ENCODE results near the gene S100A11.

Gene S100A11

GRCh38 chr1:152048416-152049009 is 11.7 kb upstream of the S100A11 start:
- no peaks in the 10 kb centered on the region for H3K9me3 Mint-ChIP-seq (ENCODE audit: low read depth)

DNA sequence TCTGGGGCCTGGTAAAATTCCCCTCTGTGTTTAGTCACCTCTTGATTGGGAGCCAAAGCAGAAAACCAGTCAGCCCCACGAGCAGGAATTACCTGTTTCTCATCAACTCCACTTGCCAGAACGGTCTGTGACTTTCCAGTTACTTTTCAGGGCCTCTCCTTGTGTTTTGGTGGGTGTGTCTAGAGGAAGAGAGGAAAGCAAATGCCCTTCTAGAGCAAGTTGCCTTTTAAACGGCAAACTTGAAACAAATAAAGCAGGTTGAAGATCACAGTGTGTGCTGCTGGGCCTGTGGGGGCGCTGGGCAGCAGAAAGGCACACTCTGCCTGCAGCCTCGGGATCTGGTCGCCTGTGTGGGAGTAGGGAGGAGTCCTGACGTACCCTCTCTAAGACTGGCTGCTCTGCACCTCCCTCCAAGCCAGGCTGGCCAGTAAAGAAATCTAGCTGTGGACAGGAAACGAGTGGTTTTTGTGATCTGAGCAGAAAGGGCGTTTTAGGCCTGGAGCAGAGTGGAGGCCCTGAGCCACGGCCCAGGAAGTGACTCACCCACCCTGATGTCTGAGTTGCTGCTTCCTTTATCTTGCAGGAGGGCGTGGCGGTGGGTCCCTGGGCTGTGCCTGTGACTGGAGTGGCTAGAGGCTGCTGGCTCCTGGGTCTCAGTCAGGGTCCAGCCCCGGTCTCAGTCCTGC is 11.1 kb upstream of the S100A11 start:
- peak overlapping the region; percentile 98 for H3K27ac Mint-ChIP-seq
- H3K27me3 Mint-ChIP-seq: peaks cover 2% of the 10 kb centered on the region
- H3K9me3 Mint-ChIP-seq (ENCODE audit: low read depth): no peaks in the 10 kb centered on the region
- H3K4me1 Mint-ChIP-seq (ENCODE audit: low read depth): peaks cover 36% of the 10 kb centered on the region
- no peaks in the 10 kb centered on the region for H3K36me3 Mint-ChIP-seq
- peak overlapping the region; percentile 80 for H3K4me3 Mint-ChIP-seq

More at GRCh38 chr1:152048416-152049009, 11.7 kb upstream of the S100A11 start:
- peak overlapping the region; percentile 80 for H3K4me3 Mint-ChIP-seq
- H3K27me3 Mint-ChIP-seq: peaks cover 2% of the 10 kb centered on the region
- no peaks in the 10 kb centered on the region for H3K36me3 Mint-ChIP-seq
- H3K4me1 Mint-ChIP-seq (ENCODE audit: low read depth): peaks cover 36% of the 10 kb centered on the region
- H3K27ac Mint-ChIP-seq: peak overlapping the region; percentile 98

DNA sequence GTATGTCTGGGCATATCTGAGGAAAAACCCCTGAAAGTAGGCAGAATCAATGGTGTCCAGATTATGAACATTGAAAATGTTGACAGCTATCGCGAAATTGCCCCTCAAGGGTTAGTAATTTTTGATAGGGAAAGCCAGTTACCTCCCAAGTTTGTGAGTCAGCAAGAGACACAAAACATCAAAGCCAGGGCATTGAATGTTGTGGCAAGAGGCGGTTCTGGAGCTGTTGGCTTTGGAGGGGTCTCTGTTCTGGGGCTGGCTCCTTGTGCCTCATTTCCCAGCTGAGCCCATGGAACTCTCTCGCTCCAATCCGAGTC is 10.6 kb upstream of the S100A11 start:
- Mint-ChIP-seq H3K4me1 (ENCODE audit: low read depth) (peaks cover 34% of the 10 kb centered on the region), H3K27ac (peak overlapping the region; percentile 98), H3K4me3 (peak overlapping the region; percentile 80), H3K36me3 (no peaks in the 10 kb centered on the region), H3K27me3 (no peaks in the 10 kb centered on the region), H3K9me3 (ENCODE audit: low read depth) (no peaks in the 10 kb centered on the region)

- Mint-ChIP-seq H3K27me3 (no peaks in the 10 kb centered on the region), H3K4me3 (no peak overlapping the region), H3K27ac (no peak overlapping the region), H3K4me1 (ENCODE audit: low read depth) (peaks cover 29% of the 10 kb centered on the region), H3K9me3 (ENCODE audit: low read depth) (no peaks in the 10 kb centered on the region), H3K36me3 (no peaks in the 10 kb centered on the region)
Measured at GRCh38 chr1:152044386-152044785, 7.6 kb upstream of the S100A11 start.

DNA sequence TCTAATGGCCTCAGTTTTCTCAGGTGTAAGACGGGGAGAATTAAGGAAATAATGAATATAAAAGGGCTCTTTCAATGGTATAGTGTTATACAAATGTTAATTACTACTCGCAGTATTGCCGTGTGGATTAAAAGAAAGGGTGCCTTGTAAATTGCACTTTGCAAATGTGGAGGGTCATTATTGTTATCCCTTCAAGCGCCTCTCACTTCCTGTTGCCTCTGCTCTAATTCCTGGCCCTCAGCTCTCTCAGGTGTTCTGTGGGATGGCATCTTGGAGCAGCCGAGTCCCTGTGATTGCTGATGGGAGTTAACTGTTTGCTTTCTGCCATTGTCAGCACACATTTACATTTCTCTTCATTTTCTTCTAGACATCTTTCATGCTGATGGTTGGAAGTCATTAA is 7.1 kb upstream of the S100A11 start:
- no peaks in the 10 kb centered on the region for H3K36me3 Mint-ChIP-seq
- no peak overlapping the region for H3K27ac Mint-ChIP-seq
- H3K9me3 Mint-ChIP-seq (ENCODE audit: low read depth): no peaks in the 10 kb centered on the region
- H3K4me3 Mint-ChIP-seq: no peak overlapping the region
- H3K27me3 Mint-ChIP-seq: no peaks in the 10 kb centered on the region
- peaks cover 28% of the 10 kb centered on the region for H3K4me1 Mint-ChIP-seq (ENCODE audit: low read depth)

GRCh38 chr1:152042030-152042429 is 5.2 kb upstream of the S100A11 start:
- Mint-ChIP-seq H3K4me1 (ENCODE audit: low read depth) (peaks cover 10% of the 10 kb centered on the region), H3K4me3 (no peak overlapping the region), H3K36me3 (no peaks in the 10 kb centered on the region), H3K27me3 (no peaks in the 10 kb centered on the region), H3K9me3 (ENCODE audit: low read depth) (no peaks in the 10 kb centered on the region), H3K27ac (no peak overlapping the region)

DNA sequence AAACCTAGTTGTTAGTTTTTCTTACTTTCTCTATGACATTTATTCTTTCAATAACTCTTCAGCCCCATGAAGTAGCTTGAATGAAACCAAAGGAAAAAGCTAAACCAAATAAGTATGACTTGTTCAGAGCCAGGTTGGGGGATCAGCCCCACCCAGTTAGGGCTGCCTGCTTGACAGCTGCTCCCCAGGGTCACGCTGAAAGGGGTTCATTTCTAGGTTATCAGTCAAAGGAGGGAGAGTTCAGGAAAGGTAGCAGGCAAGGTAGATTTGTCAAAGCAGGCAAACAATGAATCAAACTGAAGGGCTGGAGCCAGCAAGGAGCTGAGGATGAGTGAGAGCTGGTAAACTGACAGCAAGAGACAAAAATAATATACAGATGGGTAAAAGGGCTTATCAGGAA is 3.1 kb upstream of the S100A11 start:
- Mint-ChIP-seq H3K36me3 (no peaks in the 10 kb centered on the region), H3K4me3 (no peak overlapping the region), H3K27me3 (no peaks in the 10 kb centered on the region), H3K4me1 (ENCODE audit: low read depth) (peaks cover 16% of the 10 kb centered on the region), H3K9me3 (ENCODE audit: low read depth) (no peaks in the 10 kb centered on the region), H3K27ac (no peak overlapping the region)

GRCh38 chr1:152039461-152039860 is 2.7 kb upstream of the S100A11 start:
- Mint-ChIP-seq H3K4me1 (ENCODE audit: low read depth) (peaks cover 19% of the 10 kb centered on the region), H3K27ac (no peak overlapping the region), H3K9me3 (ENCODE audit: low read depth) (no peaks in the 10 kb centered on the region), H3K36me3 (no peaks in the 10 kb centered on the region), H3K4me3 (no peak overlapping the region), H3K27me3 (no peaks in the 10 kb centered on the region)

DNA sequence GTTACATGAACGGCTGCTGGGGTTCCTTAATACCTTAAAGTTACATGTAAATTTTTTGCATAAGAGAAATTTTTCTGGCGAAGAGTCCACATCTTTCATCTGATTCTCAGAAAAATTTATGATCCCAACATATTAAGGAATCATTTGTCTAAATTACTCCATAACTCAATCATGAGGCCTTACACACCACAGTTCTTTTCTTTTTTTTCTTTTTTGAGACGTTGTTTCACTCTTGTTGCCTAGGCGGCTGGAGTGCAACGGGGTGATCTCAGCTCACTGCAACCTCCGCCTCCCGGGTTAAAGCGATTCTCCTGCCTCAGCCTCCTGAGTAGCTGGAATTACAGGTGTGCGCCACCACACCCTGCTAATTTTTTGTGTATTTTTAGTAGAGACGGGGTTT is 2.1 kb upstream of the S100A11 start:
- Mint-ChIP-seq H3K4me1 (ENCODE audit: low read depth) (peaks cover 24% of the 10 kb centered on the region), H3K4me3 (no peak overlapping the region), H3K36me3 (no peaks in the 10 kb centered on the region), H3K27me3 (no peaks in the 10 kb centered on the region), H3K27ac (no peak overlapping the region), H3K9me3 (ENCODE audit: low read depth) (no peaks in the 10 kb centered on the region)

- Mint-ChIP-seq H3K4me3 (peak overlapping the region; percentile 99), H3K36me3 (peaks cover 9% of the 10 kb centered on the region), H3K4me1 (ENCODE audit: low read depth) (peaks cover 42% of the 10 kb centered on the region), H3K27me3 (no peaks in the 10 kb centered on the region), H3K9me3 (ENCODE audit: low read depth) (no peaks in the 10 kb centered on the region), H3K27ac (peak overlapping the region; percentile 94)
Measured at GRCh38 chr1:152035539-152036266, 1.1 kb downstream of the S100A11 start.

GRCh38 chr1:152034654-152035538 is 1.9 kb downstream of the S100A11 start:
- Mint-ChIP-seq H3K36me3 (peaks cover 11% of the 10 kb centered on the region), H3K9me3 (ENCODE audit: low read depth) (no peaks in the 10 kb centered on the region), H3K4me3 (peak overlapping the region; percentile 99), H3K4me1 (ENCODE audit: low read depth) (peaks cover 44% of the 10 kb centered on the region), H3K27ac (peak overlapping the region; percentile 94), H3K27me3 (no peaks in the 10 kb centered on the region)

- peaks cover 46% of the 10 kb centered on the region for H3K4me1 Mint-ChIP-seq (ENCODE audit: low read depth)
- H3K4me3 Mint-ChIP-seq: peak overlapping the region; percentile 99
- H3K27me3 Mint-ChIP-seq: no peaks in the 10 kb centered on the region
- peak overlapping the region; percentile 94 for H3K27ac Mint-ChIP-seq
- peaks cover 11% of the 10 kb centered on the region for H3K36me3 Mint-ChIP-seq
- H3K9me3 Mint-ChIP-seq (ENCODE audit: low read depth): no peaks in the 10 kb centered on the region
Measured at GRCh38 chr1:152034324-152034653, 2.5 kb downstream of the S100A11 start.

- H3K4me3 Mint-ChIP-seq: no peak overlapping the region
- no peaks in the 10 kb centered on the region for H3K9me3 Mint-ChIP-seq (ENCODE audit: low read depth)
- H3K36me3 Mint-ChIP-seq: peaks cover 11% of the 10 kb centered on the region
- H3K27ac Mint-ChIP-seq: peak overlapping the region; percentile 28
- no peaks in the 10 kb centered on the region for H3K27me3 Mint-ChIP-seq
- peaks cover 38% of the 10 kb centered on the region for H3K4me1 Mint-ChIP-seq (ENCODE audit: low read depth)
Measured at GRCh38 chr1:152029929-152030211, 6.9 kb downstream of the S100A11 start.

GRCh38 chr1:152029144-152029928 is 7.5 kb downstream of the S100A11 start:
- Mint-ChIP-seq H3K27ac (peak overlapping the region; percentile 85), H3K9me3 (ENCODE audit: low read depth) (no peaks in the 10 kb centered on the region), H3K27me3 (no peaks in the 10 kb centered on the region), H3K36me3 (peaks cover 11% of the 10 kb centered on the region), H3K4me3 (no peak overlapping the region), H3K4me1 (ENCODE audit: low read depth) (peaks cover 34% of the 10 kb centered on the region)
